Neural cell (in vitro differentiated cells): ENCODE data around the gene GPC5.

Experiments used
- CTCF ChIP-seq: fragments of 450-650 bp; IDR thresholded peaks from 2 replicates; pipeline ENCODE4 v1.5.1; 2014; ENCODE audit warnings: antibody characterized with exemption, mild to moderate bottlenecking, moderate library complexity; ENCODE audit not compliant: poor library complexity, severe bottlenecking
- EP300 ChIP-seq: fragments of 450-650 bp; conservative IDR thresholded peaks from 2 replicates; pipeline ENCODE4 v1.6.1; 2014; ENCODE audit warnings: antibody characterized with exemption, mild to moderate bottlenecking, moderate library complexity; ENCODE audit not compliant: poor library complexity, severe bottlenecking
- EZH2 ChIP-seq: fragments of 200-600, 300-800 bp; shearing (Covaris generic), sonication (generic); IDR thresholded peaks from 2 replicates; pipeline ENCODE4 v1.6.1; 2014; ENCODE audit warnings: antibody characterized with exemption, low read length, borderline replicate concordance, mild to moderate bottlenecking; ENCODE audit not compliant: insufficient read depth, poor library complexity, severe bottlenecking
- MXI1 ChIP-seq: fragments of 450-650 bp; conservative IDR thresholded peaks from 2 replicates; pipeline ENCODE4 v1.6.1; 2014; ENCODE audit warnings: antibody characterized with exemption, mild to moderate bottlenecking; ENCODE audit not compliant: poor library complexity, severe bottlenecking
- POLR2AphosphoS5 ChIP-seq: IDR thresholded peaks from 2 replicates; pipeline ENCODE4 v1.6.1; 2012
- SMC3 ChIP-seq: fragments of 450-650 bp; conservative IDR thresholded peaks from 2 replicates; pipeline ENCODE4 v1.6.1; 2014; ENCODE audit warnings: antibody characterized with exemption, mild to moderate bottlenecking, moderate library complexity; ENCODE audit not compliant: poor library complexity
- TF ChIP-seq, protein P1 (sequence below): IDR thresholded peaks from 2 replicates; pipeline ENCODE4 v1.6.1; 2012; ENCODE audit warnings: borderline replicate concordance

DNA sequence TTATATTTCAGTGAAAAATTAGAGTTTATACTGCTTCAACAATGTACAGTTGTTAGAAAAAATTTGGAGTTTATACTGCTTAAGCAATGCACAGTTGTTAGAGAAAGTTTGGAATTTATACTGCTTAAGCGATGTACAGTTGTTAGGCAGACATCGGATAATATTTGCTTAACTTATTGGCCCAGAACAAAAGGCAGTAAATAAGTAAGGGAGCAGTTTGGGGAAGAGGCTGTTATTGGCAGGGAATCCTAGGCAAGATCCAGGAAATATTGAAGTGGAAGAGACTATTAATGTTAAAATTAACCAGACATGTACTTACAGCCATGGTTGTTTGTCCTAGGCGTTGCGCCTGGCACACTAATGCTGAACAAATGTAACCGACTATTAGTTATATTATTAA is 166.9 kb downstream of the GPC5 start:
- TF ChIP-seq CTCF, result no peak
- TF ChIP-seq POLR2AphosphoS5, result no peak
- TF ChIP-seq, protein P1, sequence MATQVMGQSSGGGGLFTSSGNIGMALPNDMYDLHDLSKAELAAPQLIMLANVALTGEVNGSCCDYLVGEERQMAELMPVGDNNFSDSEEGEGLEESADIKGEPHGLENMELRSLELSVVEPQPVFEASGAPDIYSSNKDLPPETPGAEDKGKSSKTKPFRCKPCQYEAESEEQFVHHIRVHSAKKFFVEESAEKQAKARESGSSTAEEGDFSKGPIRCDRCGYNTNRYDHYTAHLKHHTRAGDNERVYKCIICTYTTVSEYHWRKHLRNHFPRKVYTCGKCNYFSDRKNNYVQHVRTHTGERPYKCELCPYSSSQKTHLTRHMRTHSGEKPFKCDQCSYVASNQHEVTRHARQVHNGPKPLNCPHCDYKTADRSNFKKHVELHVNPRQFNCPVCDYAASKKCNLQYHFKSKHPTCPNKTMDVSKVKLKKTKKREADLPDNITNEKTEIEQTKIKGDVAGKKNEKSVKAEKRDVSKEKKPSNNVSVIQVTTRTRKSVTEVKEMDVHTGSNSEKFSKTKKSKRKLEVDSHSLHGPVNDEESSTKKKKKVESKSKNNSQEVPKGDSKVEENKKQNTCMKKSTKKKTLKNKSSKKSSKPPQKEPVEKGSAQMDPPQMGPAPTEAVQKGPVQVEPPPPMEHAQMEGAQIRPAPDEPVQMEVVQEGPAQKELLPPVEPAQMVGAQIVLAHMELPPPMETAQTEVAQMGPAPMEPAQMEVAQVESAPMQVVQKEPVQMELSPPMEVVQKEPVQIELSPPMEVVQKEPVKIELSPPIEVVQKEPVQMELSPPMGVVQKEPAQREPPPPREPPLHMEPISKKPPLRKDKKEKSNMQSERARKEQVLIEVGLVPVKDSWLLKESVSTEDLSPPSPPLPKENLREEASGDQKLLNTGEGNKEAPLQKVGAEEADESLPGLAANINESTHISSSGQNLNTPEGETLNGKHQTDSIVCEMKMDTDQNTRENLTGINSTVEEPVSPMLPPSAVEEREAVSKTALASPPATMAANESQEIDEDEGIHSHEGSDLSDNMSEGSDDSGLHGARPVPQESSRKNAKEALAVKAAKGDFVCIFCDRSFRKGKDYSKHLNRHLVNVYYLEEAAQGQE, result no peak
- TF ChIP-seq EP300, result no peak
- no peak for TF ChIP-seq MXI1
- TF ChIP-seq EZH2, result no peak
- TF ChIP-seq SMC3, result no peak
